Measurements from ENCODE around the gene OSBPL3.

The OSBPL3 gene

DNA sequence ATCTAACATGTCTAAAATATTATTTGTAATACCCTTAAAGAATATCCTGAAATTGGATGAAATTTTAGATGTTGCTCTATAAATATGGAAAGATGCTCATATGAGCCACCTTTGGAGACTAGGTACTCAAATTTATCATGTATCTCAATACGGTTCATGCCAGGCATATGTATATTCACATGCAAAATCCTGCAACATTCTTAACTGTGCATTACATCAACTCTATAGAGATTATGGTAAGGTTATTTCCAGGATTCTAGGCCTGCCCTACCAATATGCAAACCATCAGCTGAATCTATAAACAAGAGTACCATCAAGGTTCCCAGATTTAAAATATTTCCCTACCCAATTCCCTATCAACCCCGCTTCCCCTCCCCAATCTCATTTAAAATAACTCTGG, 27.5 kb downstream of the OSBPL3 start:
- no peak for DNase-seq

DNA sequence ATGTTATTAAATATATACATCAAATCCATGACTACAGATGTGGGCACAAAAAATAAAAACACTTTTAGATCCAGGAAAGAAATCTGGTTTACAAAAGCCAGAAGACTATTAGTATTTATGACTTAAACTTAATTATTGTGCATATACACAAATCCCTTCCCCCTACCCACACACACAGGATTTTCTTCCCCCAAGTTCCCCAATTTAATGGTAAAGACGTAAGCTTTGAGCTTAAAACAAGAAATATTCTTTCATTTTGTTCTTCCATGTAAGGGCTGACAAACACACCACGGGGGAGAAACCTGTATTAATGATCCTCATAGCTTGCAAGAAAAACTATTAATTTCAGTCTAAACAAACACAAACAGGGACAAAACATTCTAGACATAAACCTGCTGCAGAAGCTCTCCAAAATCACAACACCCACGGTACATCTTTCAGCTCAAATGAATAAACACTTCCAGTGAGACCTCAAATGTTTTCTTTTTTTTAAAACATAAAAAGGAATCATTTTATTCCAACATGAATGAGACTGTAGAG, 28.5 kb downstream of the OSBPL3 start:
- DNase-seq: no peak

DNA sequence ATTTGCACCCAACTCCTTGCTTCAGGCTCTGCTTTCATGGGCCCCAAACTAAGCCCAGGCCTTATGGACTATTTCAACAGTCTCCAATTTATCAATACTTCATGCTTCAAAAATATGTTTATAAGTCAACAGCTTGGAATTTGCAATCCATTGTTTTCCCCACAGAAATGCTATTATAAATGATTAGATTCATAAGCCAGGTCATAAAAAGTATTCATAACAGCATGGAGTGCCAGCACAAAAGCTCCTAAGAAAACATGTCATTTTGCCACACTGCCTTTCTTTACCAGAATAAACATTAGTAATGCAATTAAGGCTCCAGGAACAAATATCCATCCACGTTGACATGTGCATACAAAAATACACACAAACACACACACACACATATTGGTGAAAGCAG, 30.1 kb downstream of the OSBPL3 start:
- no peak for DNase-seq

DNA sequence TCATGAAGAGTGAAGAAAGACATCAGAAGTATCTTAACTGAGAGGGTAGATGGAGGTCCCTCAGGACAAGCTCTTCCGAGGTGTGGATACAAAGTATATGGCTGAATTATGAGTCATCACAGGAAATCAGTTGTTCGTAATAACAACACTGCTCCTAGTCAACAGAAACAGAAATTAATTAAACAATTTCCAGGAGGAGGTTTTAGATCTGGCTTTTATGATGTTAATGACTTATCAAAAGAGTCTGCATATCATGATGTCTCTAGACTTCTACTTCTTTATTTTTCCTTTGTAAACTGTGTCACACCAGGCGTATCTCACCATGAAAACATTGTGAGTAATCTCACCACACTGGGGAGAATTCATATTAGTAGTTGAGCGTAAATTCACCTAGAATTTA, 31.2 kb downstream of the OSBPL3 start:
- DNase-seq: no peak

DNA sequence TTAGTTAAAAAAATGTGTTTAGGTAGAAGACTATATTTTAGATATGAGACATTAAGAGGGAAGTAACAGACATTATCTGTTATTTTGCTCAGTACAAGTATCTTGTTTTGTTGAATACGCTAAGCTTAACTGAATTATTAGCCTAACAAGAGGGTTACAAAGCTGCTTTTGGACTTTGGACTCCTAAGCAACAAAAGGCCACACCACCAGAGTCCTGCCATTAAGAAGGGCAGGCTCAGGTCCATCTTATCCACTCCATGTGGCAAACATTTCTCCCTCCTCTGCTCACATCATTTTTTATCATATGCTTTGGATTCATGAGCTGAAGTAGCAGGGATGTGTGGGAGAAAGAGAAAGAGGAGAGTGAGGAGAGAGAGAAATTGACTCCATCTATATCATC, 33.5 kb downstream of the OSBPL3 start:
- no peak for DNase-seq

DNA sequence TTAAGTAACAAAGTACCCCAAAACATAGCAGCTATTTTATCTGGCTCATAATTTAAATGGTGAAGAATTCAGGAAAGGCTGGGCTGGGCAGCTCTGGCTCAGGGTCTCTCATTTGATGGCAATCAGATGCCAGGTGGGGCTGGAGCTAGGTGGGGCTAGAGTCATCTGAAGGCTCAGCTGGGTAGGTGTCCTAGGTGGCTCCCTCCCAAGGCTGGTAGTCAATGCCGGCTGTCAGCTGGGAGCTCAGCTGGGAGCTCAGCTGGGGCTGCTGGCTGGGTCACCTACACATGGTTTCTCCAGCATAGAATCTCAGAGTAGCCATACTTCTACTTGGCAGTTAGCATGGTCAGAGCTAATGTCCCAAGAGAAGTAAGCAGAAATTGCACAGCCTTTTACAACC, 34.1 kb downstream of the OSBPL3 start:
- DNase-seq: no peak

DNA sequence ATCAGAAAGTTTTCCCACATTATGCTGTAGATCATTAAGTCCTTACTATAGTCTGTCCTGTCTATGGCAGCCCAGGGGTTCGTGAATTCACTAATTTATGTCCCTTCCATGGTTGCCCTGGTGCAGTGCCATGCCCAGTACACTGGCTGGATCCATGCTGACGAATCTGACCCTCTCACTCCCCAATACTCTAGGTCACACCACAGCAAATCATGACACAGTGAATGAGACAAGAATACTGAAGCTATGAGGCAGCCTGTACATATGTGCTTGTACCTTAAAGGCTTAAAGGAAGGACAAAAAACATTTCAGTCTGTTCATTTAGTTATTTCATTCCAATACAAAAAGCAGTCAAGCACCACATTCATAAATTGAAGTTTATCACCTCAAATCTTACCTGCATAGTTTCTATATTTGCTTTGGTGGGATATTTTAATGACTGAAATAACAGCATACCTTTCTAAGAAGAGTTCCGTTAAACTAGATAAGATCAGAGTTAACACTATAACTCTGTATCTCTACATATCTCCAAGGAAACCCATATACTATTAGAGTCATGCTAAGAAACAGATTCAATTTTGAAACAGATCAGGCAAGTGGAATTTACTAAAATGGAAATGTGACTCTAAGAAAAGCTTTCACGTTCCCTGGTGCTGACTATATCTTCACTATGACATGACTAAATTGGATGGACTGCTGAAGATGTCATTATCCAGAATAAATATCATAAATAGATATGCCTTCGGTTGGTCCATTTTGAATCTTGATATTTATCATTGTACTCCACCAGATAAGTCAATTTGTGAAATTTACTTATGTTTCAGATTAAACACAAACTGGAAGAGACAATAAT, 36.7 kb downstream of the OSBPL3 start:
- no peak for DNase-seq

DNA sequence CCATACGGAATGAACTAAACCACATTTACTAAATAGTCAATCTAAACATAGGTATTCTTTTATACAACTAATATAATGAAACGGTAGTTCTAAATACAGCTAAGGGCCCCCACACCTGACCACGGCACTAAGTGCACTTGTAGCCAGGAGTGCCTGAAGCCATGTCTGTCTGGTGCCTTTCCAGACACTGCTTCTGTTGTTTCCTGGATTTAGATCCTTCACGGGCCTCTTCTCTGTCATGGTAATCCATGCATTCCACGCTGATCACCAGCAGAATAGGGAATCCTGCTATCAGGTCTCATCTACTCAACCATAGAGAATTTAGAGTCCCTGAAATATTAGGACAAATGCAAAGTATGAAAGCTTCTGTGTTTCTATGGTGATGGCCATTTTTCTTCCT, 37.8 kb downstream of the OSBPL3 start:
- DNase-seq: no peak

DNA sequence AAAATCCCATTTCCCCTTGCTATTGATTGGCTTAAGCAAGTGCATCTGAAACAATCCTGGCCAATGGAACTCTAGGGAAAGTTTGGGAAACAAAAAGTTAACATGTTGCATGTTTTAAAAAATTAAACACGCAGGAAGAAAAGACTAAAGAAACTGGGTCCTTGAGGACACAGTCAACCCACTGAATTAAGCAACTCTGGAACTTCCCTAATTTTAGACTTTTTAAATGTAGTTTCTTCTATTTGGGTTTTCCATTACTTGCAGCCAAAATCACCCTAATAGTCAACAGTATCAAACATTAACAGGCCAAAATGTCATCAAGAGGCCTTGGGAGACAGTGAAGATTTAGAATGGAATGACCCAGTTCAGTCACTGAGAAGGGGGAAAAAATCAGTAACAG, 40.6 kb downstream of the OSBPL3 start:
- DNase-seq: no peak

DNA sequence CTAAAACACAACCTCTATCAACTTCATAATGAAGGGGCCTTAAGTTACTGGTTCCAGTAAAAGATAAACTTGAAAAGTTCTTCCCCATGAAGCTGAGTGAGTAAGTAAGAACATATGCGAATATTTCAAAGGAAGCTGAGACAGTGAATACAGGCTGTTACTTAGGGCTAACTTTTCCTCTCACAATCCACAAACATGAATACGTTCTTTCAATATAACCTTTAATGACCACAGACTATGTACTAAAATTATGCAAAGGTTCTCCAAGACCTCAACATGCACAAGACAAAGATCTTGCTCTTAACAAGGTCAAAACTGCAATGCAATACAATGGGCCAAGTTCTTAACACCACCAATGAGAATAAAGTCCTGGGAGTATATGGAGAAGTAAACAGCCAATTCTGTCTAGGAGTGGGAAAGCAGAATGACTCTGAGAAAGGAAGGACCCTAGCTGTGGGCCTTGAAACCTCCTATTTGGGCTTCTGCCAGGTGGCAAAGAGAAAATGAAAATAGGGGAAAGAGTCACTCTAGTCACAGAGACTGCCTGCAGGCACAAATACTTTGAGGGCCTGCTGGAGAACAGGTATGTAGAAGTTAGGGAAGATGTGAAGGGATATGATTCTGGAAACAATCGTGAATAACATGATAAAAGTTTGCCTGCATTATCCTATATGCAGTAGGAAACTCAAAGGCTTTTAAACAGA, 43.7 kb downstream of the OSBPL3 start:
- DNase-seq: no peak

DNA sequence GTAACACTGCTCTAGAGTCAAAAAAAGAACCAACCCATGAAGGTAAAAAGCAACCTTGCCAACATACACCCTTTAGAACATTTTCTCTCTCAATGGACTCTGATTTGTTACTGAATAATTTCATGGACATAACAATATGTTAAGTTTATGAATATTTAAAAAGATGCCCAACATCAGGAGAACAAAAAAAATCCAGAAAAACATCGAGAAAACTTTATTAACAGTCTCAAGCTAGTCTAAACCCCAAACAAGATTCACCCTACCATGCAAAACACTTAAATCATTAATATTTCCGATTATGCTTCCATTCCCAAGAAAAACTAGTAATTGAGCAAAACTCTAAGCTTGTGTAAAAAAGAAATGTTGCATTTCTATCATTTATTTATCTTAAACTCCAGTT, 46.7 kb downstream of the OSBPL3 start:
- DNase-seq: no peak

DNA sequence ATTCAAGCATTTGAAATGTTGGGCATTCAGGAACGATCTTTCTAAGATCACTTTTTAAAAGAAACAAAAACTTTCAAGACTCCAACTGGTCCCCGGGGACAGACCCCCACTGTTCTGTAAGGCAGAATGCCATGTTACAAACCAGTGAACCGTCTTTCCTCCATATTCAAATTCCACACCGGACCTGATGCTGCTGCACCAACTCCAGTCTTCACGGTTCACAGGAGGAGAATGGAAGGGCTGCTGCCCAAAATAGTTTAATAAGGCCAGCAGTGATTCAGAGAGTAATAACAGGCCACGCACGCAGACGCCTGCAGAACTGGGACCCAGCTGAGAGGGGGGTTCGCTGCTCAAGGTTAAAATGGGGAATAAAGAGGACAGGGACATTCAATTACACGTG, 47.2 kb downstream of the OSBPL3 start:
- no peak for DNase-seq

DNA sequence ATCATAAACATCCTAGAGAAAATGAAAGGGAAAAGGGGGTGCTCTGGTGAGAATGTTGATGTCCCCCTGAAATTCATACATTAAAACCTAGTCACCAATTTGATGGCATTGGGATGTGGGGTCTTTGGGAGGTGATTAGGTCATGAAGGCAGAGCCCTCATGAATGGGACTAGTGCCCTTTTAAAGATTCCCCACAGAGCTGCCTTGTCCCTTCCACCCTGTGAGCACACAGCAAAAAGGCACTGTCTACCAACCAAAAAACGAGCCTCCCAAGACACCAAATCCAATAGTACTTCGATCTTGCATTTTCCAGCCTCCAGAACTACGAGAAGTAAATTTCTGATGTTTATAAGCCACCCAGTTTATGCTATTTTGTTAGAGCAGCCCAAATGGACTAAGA, 47.6 kb downstream of the OSBPL3 start:
- no peak for DNase-seq

DNA sequence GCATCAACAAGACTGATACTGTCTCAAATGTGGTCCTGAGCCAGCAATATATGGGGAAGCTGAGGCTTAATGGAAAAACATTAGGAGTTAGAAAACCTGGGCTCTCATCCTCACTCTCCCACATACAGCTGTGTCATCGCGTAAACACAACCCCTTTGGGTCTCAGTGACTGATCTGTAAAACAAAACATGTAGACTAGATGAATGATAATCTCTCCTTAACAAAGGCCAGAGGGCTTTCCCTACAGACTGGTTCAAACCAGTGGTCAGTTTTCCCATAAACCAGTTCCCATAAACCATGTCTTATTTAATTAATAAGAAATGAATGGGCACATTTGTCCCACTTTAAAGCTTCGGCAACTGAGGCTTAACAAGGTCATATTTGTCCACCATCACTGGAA, 48.1 kb downstream of the OSBPL3 start:
- DNase-seq: no peak

DNA sequence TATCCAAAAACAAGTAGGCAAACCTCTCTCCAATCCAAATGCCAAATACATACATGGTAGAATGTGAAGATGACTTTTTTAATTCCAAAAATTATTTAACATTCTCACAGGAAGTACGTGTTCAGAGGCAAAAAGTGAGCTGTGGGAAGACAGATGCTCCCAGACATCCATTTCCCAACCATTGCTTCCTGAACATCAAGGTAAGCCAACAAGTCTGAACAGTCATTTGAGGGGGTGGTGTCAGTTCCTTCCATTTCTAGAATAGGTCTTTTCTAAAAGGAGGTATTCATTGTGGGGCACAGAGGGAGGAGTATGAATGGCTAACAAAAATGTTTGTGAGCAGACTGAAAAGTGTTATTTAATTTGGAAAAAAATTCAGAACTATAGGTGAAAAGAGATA, 49.1 kb downstream of the OSBPL3 start:
- no peak for DNase-seq

DNA sequence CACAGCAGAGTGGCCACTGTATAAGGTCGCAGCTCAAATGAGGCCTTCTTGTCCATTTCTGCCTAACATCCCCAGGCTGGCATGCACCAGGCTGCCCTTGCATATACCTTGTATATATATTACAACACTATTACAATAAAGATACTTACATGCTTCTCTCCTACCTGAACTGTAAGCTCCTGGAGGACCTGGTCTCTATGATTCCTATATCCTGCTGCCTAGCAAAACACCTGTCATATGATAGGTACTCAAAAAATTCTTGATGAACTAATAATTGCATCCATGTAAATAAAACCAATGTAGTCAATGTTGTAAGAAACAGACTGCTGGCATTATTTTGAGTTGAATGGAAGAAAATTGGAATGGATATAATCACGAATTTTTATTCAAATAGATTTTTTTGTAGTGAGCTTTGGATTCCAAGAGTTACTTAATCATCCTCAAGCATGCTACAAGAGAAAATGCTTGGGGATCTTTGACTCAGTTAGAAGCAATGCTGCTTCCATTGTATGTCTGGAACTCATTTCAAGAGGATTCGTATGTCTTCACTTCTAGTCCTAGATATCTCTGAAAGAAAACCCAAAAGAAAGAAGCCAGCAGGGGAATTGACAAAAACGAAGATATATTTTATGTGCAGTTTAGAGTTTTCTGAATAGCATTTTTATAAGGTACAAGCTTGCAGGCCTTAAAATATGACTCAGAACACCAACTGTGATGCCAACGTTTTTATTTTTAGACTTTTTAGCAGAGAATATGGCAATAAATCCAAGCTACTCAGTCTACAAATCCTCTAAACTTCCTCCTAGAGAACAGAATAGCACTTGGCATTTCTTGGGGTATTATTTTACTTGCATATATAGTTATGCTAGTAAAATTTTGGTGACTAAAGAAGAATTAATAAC, 53.1 kb downstream of the OSBPL3 start:
- no peak for DNase-seq

DNA sequence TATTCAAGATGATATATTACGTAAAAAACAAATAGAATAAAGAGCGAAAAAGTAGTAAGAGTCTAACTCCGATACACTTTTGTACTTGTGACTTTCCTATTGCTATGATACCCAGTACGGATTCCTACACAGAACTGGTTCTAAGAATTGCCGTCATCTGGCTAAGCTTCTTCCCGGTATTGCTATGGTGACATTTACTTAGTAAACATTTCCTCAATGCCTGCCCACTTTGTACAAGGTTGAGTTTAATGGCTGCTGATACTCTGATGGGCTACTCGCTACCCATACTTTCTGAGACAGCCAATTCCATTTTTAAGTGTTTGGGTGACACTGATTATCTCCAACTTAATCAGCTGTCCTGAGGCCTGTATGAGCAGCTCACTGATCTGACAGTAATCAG, 55.6 kb downstream of the OSBPL3 start:
- DNase-seq: no peak

DNA sequence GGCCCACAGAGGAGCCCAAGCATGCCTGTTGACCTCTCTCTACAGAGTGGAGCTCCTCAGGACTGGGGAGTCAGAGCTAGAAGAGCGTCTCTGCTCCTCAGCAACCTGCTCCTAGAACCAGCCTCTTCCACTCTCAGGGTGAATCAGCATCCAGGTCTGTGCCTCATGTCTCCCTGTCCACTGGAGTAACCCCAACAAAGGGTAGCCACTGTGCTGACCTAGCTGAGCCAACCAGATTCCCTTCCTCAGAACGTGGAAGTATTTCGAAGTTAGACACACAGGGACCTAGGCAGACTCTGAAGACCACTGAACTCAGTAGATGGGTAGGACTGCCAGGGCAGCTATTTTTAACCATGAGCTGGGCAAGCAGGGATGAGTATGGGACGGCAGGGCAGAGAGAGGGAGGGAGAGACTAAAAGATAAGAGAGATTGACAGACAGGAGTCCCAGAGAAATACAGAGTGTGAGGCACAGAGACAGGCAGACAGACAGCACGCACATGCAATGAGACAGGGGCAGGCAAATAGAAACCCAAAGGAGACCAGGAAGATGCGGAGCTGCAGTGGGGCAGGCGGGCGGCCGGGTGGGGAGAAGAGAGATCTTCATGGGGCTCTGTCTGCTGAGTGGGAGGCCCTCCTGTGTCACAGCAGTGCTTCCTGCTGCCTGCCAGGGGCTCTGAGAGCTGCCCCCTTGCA, 56.7 kb downstream of the OSBPL3 start:
- DNase-seq: no peak

DNA sequence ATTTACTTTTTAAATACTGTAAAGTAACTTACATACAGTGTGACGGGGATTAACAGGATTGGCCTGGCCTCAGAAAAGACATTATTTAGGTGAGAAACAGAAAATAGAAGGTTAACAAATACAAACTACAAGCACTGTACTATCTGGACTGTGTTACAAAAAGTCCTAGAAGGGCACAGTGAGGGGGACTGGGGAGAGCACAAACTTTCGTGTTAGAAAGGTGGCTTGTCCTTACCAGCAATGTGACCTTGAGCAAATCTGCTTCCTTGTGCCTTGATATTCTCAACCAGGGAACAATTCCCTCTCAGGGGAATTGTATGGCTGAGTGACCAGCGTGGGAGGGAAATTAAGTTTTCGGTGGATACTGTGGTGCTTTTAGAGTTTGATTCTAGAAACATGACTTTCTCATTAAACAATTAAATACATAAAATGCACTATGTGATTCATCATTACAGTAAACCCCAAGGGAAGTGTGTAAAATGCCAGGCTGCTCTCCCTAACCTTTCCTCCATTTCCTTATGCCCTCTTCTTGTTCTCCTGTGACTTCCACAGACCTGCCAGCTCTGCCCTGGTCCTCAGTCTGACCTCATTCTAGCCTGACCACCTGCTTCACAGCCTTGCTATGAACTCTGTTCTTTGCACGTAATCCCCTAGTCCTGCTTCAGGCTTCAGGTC, 57.7 kb downstream of the OSBPL3 start:
- no peak for DNase-seq

DNA sequence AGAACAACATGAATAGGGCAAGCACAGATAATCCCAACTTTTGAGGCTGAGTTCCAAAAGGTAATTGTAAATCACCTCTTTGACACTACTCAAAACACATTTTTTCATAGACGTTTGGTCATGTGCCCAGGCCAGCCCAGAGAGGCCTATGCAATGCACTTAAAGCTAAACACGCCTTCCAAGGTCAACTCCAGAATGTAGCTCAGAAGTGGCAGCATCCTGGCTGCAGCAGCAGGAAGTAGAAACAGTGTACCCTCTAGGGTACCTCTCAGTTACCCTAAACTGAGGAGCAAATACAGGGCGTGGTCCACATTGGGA, 58.7 kb downstream of the OSBPL3 start:
- no peak for DNase-seq

DNA sequence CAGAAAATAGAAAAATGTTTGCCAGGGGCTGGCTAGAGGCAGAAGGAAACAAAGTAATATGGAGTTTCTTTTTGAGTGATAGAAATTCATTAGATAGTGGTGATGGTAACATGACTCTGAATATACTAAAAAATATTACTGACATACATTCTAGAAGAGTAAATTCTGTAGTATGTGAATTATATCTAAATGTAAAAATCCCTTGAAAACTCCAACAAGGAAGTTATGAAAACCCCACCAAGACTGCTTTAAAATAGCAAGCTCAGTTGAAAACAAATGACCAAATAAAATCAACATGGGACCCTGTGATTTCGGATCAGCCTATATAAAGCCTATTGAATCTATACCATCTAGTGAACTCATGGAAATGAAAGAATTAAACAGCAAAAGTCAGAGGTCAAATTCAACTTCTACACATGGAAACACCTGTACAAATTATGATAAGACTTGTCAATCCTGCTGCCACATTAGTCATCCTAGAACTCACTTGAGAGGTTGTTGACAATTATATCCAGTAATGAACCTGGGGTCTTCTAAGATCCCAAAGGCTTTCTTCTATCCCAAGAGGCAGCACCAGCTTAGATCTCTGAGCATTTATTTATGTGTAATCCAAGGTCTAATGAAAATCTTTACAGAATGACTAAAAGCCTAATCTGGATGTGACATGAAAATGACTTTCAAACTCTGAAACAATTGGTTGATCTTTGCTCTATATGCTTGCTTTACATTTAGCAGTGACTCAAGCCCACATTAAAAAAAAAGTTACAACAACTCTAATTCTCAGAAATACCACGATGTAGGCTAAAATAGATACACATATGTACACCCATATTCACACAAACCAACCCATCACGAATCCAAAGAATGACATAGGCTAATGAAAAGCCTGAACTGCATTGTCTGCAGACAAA, 59.3 kb downstream of the OSBPL3 start:
- DNase-seq: no peak

Measured in stimulated activated CD4-positive, alpha-beta T cell treated with anti-CD3 and anti-CD28 coated beads, Interleukin-4, amount 100 ng/mL, for 24 hours (primary cell).